Mesenchymal stem cell (in vitro differentiated cells and primary cell): ENCODE measurements around the gene MBP.
"Not testable (repeated sequence)": the region's sequence is repeated elsewhere in the genome, so short reads cannot be mapped to it uniquely, and the experiment has no call there.

Source experiments
- DNase-seq: peaks from one replicate; pipeline ENCODE4 v3.0.0-alpha.2; 2013
- H2AFZ ChIP-seq: one replicate; pipeline ENCODE4 v1.6.1; 2013; ENCODE audit warnings: low read depth, mild to moderate bottlenecking, control low read depth, inconsistent platforms, low read length, moderate library complexity
- H2AK5ac ChIP-seq: 2 replicates; pipeline ENCODE4 v1.6.1; 2013; ENCODE audit warnings: low read length, moderate library complexity, mild to moderate bottlenecking, inconsistent platforms; ENCODE audit not compliant: severe bottlenecking
- H2BK120ac ChIP-seq: one replicate; pipeline ENCODE4 v1.6.1; 2013; ENCODE audit warnings: low read depth, mild to moderate bottlenecking, inconsistent platforms, low read length, moderate library complexity
- H2BK12ac ChIP-seq, 2 experiments: one replicate each; pipeline ENCODE4 v1.6.1; 2013; ENCODE audit warnings: inconsistent platforms in 2 of 2, low read length in 2 of 2, mild to moderate bottlenecking in 2 of 2, moderate library complexity in 2 of 2, control low read depth in 1 of 2
- H2BK15ac ChIP-seq: one replicate; pipeline ENCODE4 v1.6.1; 2013; ENCODE audit warnings: mild to moderate bottlenecking, low read depth, inconsistent platforms; ENCODE audit not compliant: poor library complexity, severe bottlenecking
- H2BK5ac ChIP-seq: 2 replicates; pipeline ENCODE4 v1.6.1; 2013; ENCODE audit warnings: low read depth, mild to moderate bottlenecking, low read length, control low read depth, inconsistent platforms; ENCODE audit not compliant: poor library complexity, severe bottlenecking
- H3K14ac ChIP-seq, 2 experiments: one replicate each; pipeline ENCODE4 v1.6.1; 2013; ENCODE audit warnings: inconsistent platforms in 2 of 2, low read length in 2 of 2, control low read depth in 1 of 2, mild to moderate bottlenecking in 1 of 2, moderate library complexity in 1 of 2
- H3K18ac ChIP-seq, 2 experiments: one replicate each; pipeline ENCODE4 v1.6.1; 2013; ENCODE audit warnings: inconsistent platforms in 2 of 2, low read length in 2 of 2, control low read depth in 1 of 2, low read depth in 1 of 2, mild to moderate bottlenecking in 1 of 2
- H3K23ac ChIP-seq, 2 experiments: one replicate each; pipeline ENCODE4 v1.6.1; 2013; ENCODE audit warnings: inconsistent platforms in 2 of 2, low read length in 2 of 2, mild to moderate bottlenecking in 2 of 2, moderate library complexity in 2 of 2, control low read depth in 1 of 2
- H3K27ac ChIP-seq: 2 replicates; pipeline ENCODE4 v1.5.1; 2013; ENCODE audit warnings: mild to moderate bottlenecking, moderate library complexity, low read length, control low read depth, inconsistent platforms; ENCODE audit not compliant: poor library complexity, severe bottlenecking
- H3K27me3 ChIP-seq, 2 experiments: 2 replicates each; pipeline versions ENCODE4 v1.6.1 to v1.7.0; 2013; ENCODE audit warnings: low read length in 2 of 2, mild to moderate bottlenecking in 2 of 2, moderate library complexity in 2 of 2, control low read depth in 1 of 2, inconsistent platforms in 1 of 2; ENCODE audit not compliant: control insufficient read depth in 1 of 2, insufficient read depth in 1 of 2
- H3K36me3 ChIP-seq, 2 experiments: 2 replicates each; pipeline versions ENCODE4 v1.6.1 to v1.7.0; 2013; ENCODE audit warnings: low read length in 2 of 2, control low read depth in 1 of 2, inconsistent platforms in 1 of 2, low read depth in 1 of 2, mild to moderate bottlenecking in 1 of 2; ENCODE audit not compliant: insufficient read depth in 2 of 2, control insufficient read depth in 1 of 2
- H3K4ac ChIP-seq, 2 experiments: one replicate each; pipeline ENCODE4 v1.6.1; 2013; ENCODE audit warnings: inconsistent platforms in 2 of 2, low read length in 2 of 2, mild to moderate bottlenecking in 2 of 2, moderate library complexity in 2 of 2, control low read depth in 1 of 2, low read depth in 1 of 2
- H3K4me1 ChIP-seq: 2 replicates; pipeline ENCODE4 v1.6.1; 2013; ENCODE audit warnings: low read depth, low read length, control low read depth; ENCODE audit not compliant: control insufficient read depth, insufficient read depth
- H3K4me2 ChIP-seq: 2 replicates; pipeline ENCODE4 v1.6.1; 2013; ENCODE audit warnings: low read length, mild to moderate bottlenecking, inconsistent platforms; ENCODE audit not compliant: poor library complexity, severe bottlenecking
- H3K4me3 ChIP-seq, 2 experiments: 2 replicates each; pipeline versions ENCODE4 v1.5.1 to v1.7.0; 2013; ENCODE audit warnings: low read length in 2 of 2, mild to moderate bottlenecking in 2 of 2, control low read depth in 1 of 2, low read depth in 1 of 2; ENCODE audit not compliant: insufficient read depth in 1 of 2
- H3K79me1 ChIP-seq: replicated peaks from 2 replicates; pipeline ENCODE4 v1.6.1; 2013; ENCODE audit warnings: mild to moderate bottlenecking, control low read depth, low read length, inconsistent platforms; ENCODE audit not compliant: poor library complexity, severe bottlenecking
- H3K9ac ChIP-seq: 2 replicates; pipeline ENCODE4 v1.7.0; 2013; ENCODE audit warnings: mild to moderate bottlenecking, low read length, moderate library complexity
- H3K9me3 ChIP-seq: 2 replicates; pipeline ENCODE4 v1.7.0; 2013; ENCODE audit warnings: mild to moderate bottlenecking, low read length; ENCODE audit not compliant: control insufficient read depth
- H4K8ac ChIP-seq: one replicate; pipeline ENCODE4 v1.6.1; 2013; ENCODE audit warnings: inconsistent platforms, mild to moderate bottlenecking, low read length, moderate library complexity
- H4K91ac ChIP-seq: one replicate; pipeline ENCODE4 v1.6.1; 2013; ENCODE audit warnings: mild to moderate bottlenecking, low read length, inconsistent platforms
- WGBS: methylation state at CpG from one replicate; pipeline ENCODE4 v1.1.7; 2013; ENCODE audit warnings: mixed read lengths; 5-methylcytosine and 5-hydroxymethylcytosine counted together

The MBP gene

DNA sequence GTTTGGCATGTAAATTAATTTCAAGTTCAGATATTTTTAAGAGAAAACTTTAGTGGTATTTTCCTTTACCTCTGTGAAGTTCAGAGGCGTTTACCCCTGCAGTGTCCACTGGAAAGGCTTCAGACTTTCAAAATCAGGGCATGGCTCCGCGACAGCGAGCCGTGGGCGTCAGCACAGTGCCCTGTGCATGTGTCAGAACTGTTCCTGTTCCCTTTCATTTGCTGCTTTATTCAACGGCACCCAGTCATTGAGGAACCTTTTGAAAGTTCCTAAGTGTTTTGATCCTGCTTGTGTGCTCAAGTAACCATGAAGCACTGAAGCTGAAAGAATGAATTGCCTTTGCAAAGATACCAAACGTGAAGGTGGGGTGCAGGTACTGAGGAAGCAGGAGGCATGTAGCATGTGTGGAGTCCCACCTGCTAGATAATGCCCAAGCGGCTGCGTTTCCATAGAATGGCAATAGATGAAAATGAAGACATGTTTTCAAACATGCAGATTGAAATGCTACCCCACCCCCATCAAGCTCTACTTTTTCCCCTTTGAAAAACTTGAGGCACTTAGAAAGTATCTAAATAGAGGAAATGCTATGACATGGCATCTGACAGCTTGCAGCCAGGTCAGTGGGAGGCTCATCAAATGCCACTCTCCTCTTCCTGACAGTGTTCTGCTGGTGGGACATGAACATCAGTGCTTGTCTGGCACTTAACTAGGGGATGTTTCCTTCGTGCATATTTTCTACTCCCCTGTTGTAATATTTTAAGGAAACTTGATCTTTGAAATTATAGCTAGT lies 161.6 kb downstream of the MBP start:
- no peak overlapping the region for H2AFZ ChIP-seq
- no peak overlapping the region for H2BK5ac ChIP-seq
- no peaks in the 10 kb centered on the region for H3K27me3 ChIP-seq
- H3K4me3 ChIP-seq, result no peak overlapping the region
- 93% methylated on average over 8 of the region's 11 CpGs for WGBS
- H2AK5ac ChIP-seq, result no peak overlapping the region
- no peaks in the 10 kb centered on the region for H3K9me3 ChIP-seq
- H3K27ac ChIP-seq, result no peak overlapping the region
- H3K4me1 ChIP-seq, result no peaks in the 10 kb centered on the region
- no peak overlapping the region for H3K23ac ChIP-seq
- H2BK15ac ChIP-seq, result no peak overlapping the region
- H2BK12ac ChIP-seq, result no peak overlapping the region
- H3K9ac ChIP-seq, result no peak overlapping the region
- no peak overlapping the region for H3K14ac ChIP-seq
- no peak for DNase-seq
- H4K91ac ChIP-seq, result no peak overlapping the region
- H3K36me3 ChIP-seq, result peaks cover 24 to 38% of the 10 kb centered on the region in 2 experiments
- no peak overlapping the region for H3K4me2 ChIP-seq
- no peak overlapping the region for H2BK120ac ChIP-seq
- H3K18ac ChIP-seq, result no peak overlapping the region
- no peak overlapping the region for H3K4ac ChIP-seq
- no peak overlapping the region for H4K8ac ChIP-seq
- H3K79me1 ChIP-seq, result peaks cover 15% of the 10 kb centered on the region

DNA sequence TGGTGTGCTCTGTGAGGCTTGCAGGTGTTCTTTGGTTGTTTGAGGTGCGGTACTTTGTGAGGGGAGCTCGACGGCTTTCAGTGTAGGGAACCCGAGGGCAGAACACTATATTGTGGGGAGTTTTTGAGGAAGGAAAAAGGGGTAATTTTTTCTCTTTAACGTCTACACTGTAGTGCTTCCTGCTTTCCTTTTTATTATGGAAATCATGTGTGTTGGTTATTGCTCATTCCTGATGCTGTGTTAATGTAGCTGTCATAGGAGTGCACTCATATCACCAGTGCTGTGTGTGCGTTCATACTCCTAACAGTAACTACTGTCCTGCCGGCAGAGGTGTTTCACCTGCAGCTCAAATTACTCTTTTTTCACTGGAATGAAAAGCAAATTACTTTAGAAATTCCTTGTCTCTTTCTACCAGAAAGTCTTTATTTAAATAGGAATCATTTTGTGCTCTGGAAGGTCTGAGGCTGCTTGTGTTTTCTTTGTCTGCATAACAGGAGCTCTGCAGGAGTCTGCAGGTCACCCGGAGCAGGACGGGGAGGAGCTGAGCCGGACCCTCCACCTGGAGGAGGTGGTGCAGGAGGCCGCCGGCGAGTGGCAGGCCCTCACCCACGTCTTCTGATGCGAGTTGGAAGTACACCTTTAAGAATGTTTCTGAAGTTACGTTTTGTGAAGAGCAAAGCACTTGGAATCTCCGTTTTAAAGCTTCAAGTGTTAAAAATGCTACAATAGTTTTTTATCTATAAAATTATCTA lies 164.7 kb downstream of the MBP start:
- Histone ChIP-seq H3K9me3 (no peaks in the 10 kb centered on the region), H3K4me3 (no peak overlapping the region), H3K4me2 (no peak overlapping the region), H3K23ac (no peak overlapping the region), H2BK5ac (no peak overlapping the region), H2BK120ac (no peak overlapping the region), H3K36me3 (peaks cover 14 to 18% of the 10 kb centered on the region in 2 experiments), H2AK5ac (no peak overlapping the region), H4K8ac (no peak overlapping the region), H2BK12ac (no peak overlapping the region), H3K27ac (no peak overlapping the region), H3K79me1 (peaks cover 22% of the 10 kb centered on the region), H4K91ac (no peak overlapping the region), H3K4ac (no peak overlapping the region), H2AFZ (no peak overlapping the region), H3K27me3 (no peaks in the 10 kb centered on the region), H3K4me1 (no peaks in the 10 kb centered on the region), H3K14ac (no peak overlapping the region), H2BK15ac (no peak overlapping the region), H3K18ac (no peak overlapping the region), H3K9ac (no peak overlapping the region)
- DNase-seq, result no peak
- 73% methylated on average over 10 of the region's 17 CpGs for whole genome bisulfite sequencing

DNA sequence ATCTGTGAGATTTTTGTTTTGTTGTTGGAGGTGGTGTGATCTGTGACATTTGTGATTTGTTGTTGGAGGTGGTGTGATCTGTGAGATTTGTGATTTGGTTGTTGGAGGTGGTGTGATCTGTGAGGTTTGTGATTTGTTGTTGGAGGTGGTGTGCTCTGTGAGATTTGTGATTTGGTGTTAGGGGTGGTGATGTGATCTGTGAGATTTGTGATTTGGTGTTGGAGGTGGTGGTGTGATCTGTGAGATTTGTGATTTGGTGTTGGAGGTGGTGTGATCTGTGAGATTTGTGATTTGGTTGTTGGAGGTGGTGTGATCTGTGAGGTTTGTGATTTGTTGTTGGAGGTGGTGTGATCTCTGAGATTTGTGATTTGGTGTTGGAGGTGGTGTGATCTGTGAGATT lies 165.3 kb downstream of the MBP start:
- not testable (repeated sequence) for H2BK15ac ChIP-seq, H3K27me3 ChIP-seq, H3K4me1 ChIP-seq, H2AK5ac ChIP-seq, H2AFZ ChIP-seq, H3K9ac ChIP-seq, H3K9me3 ChIP-seq, H3K23ac ChIP-seq, H3K4ac ChIP-seq, DNase-seq, H3K4me3 ChIP-seq, H2BK5ac ChIP-seq, H2BK12ac ChIP-seq, H4K8ac ChIP-seq, H3K18ac ChIP-seq, H2BK120ac ChIP-seq, H3K4me2 ChIP-seq, H4K91ac ChIP-seq, H3K27ac ChIP-seq, H3K14ac ChIP-seq
- peaks cover 14 to 17% of the 10 kb centered on the region in 2 experiments for H3K36me3 ChIP-seq
- H3K79me1 ChIP-seq, result peaks cover 22% of the 10 kb centered on the region

DNA sequence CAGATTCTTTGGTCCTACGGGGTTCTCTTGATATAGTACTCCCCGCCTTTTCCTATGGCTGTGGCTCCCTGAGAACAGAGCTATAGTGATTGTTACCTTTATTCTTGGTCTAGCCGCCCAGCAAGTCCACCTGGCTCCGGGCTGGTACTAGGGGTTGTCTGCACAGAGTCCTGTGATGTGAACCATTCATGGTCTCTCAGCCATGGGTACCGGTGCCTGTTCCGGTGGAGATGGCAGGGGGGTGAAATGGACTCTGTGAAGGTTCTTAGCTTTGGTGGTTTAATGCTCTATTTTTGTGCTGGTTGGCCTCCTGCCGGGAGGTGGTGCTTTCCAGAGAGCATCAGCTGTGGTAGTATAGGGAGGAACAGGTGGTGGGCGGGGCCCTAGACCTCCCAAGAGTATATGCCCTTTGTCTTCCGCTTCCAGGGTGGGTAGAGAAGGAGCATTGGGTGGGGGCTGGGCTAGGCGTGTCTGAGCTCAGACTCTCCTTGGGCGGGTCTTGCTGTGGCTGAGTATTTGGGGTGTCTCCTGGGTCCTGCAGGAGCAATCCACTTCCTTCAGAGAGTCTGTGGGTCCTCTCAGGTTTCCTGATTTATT lies 166.9 kb downstream of the MBP start:
- 98% methylated on average over 11 of the region's 11 CpGs for WGBS
- not testable (repeated sequence) for H2BK5ac ChIP-seq, H2AFZ ChIP-seq, H2BK12ac ChIP-seq, H4K91ac ChIP-seq, H2AK5ac ChIP-seq, H3K23ac ChIP-seq, H3K14ac ChIP-seq, H3K4me3 ChIP-seq, H3K9ac ChIP-seq, H3K27me3 ChIP-seq, H3K18ac ChIP-seq, DNase-seq, H3K27ac ChIP-seq, H4K8ac ChIP-seq, H2BK15ac ChIP-seq, H3K4ac ChIP-seq, H3K4me2 ChIP-seq, H2BK120ac ChIP-seq, H3K9me3 ChIP-seq, H3K4me1 ChIP-seq
- Histone ChIP-seq H3K79me1 (peaks cover 22% of the 10 kb centered on the region), H3K36me3 (peaks cover 13 to 30% of the 10 kb centered on the region in 2 experiments)
